Measurements from ENCODE around the gene NYAP2. TPM values are rescaled to one million over a fixed set of nuclear protein-coding genes. Genes with fewer than 3 reads are reported as not detected.

Gene NYAP2
- total RNA-seq, 1 experiment from 2014 or later: not detected

DNA sequence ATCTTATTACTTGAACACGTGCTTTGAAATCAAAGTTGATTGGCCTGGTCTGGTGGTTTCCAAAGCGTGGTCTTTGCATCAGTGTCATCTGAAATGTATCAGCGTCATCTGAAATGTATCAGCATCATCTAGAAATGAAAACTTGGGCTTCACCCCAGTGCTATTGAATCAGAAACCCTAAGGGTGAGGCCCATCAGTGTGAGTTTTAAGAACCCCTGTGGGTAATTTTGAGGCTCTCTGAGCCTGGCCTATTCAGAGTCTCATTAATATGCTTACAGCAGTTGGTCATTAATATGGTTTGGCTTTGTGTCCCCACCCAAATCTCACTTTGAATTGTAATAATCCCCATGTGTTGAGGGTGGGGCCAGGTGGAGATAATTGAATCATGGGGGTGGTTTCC is 85.2 kb downstream of the NYAP2 start:
- DNase-seq (ENCODE audit: low spot score): no peak

DNA sequence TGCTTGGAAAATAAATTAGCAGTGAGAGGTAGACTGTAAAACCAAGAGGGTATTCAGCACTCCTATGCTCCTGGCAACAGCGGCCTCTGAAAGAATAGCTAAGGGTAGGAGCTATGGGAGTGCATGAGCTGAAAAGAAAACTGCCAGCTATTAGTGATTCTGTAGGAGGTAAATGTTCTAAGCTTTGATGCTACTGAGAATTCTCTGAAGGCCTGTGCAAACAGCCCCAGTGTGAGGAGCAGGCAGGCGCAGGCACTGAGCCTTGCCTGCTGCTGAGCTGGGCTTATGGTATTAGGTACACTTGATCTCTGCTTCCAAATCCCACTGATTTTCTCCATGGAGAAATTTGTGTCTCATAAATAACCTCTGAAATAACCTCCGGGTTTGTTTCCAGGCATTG is 86.7 kb downstream of the NYAP2 start:
- DNase-seq (ENCODE audit: low spot score): no peak

DNA sequence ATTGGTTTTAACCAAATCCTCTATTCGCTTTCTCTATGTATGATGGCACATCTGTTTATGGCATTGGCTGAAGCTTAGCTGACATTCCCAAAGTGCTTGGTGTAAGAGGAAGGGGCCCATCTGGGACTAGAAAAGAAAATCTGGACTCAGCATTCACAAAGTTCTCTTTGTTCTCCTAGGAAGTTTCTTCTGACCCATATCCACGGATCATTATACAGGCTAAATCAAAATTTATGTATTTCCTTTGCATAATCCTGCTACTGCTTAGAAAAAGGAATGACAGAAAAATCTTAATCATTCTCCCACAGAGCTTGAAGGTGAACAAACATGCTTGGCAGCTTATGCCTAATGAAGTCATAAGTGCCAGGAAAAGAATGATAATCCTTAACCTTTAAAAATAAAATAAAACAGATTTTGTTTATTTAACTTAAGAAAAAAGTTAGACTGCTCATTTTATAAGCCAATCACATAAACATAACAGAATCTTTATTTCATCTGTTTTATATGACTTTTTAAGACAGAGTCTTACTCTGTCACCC is 88.4 kb downstream of the NYAP2 start:
- peak; percentile 32 for DNase-seq (ENCODE audit: low spot score)

DNA sequence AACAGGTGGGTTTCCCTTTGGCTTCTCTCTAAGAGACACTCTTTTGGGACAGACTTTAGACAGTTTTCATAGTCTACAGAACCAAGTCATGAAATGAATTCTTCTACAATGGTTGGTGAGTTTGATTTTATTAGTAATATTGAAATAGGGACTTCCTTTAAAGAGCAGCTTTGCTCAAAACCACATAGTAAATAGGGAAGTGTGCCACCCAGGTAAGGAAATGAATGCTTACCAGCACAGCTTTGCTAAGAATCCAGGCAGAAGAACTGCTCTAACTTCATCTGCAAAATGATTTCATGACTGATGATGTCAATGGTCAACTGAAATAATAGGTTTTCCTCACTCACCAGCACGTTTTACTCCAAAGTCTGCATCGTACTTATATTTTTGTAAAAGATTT is 89.2 kb downstream of the NYAP2 start:
- no peak for DNase-seq (ENCODE audit: low spot score)

DNA sequence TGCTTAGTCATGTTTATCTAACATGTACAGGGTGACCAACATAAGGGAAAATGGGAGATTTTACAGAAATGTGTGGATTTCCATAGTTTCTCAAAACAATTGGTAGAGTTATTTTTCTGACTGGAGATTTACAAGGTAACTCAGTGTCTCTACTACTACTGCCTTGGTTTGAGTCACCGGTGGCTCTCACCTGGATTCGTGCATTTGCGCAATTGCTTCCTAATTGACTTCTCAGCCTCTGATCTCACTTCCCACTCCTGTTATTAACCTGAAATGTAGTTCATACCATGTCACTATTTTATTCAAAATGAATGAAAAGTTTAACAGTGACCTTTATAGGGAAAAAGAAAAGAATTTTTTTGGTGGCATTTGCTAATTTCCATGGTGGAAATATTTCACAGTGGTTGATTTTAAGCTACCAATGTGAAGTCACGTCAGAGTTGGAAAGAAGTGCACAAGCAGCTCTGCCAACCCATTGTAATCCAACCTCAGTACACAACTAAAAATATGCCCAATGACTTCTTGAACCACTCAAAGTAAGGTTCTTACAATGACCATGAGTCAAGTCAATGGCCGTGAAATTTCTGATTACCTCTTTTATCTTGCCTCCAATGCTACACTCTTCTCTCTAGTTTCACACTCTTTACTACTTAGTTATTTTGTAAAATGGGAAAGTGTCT is 94.0 kb downstream of the NYAP2 start:
- DNase-seq (ENCODE audit: low spot score): no peak

DNA sequence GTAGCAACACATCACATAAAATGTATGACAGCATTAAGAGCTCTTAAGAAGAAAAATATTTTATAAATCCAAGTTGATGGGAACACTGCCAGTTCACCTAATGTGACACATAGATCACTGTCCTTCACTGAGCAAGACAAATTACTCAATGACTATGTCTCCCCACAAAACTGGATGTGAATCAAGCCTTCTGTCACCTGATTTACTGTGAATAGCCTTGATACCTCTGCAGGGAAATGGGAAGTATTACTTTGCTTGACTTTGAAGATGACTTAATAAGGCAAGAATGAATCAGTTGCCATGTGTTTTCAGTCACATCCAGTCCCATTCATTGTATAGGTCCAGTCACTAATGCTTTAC is 94.6 kb downstream of the NYAP2 start:
- peak; percentile 75 for DNase-seq (ENCODE audit: low spot score)

DNA sequence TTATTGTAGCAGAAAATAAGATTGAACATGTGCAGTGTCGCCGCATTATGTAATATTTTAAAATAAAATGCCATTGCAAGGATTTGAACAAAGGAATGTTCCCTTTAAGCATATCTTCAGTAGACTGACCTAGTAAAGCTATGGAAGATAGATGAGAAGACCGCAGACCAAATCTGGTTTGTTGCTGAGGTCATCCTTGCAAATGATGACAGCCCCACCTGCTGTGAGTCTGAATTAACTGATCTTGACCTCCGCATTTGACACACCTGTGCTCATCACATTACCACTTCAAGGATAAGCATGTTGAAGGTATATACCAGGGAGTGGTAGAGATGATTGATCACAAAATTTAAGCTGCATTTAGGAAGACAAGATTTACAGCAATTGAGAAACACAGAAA is 96.2 kb downstream of the NYAP2 start:
- DNase-seq (ENCODE audit: low spot score): no peak

DNA sequence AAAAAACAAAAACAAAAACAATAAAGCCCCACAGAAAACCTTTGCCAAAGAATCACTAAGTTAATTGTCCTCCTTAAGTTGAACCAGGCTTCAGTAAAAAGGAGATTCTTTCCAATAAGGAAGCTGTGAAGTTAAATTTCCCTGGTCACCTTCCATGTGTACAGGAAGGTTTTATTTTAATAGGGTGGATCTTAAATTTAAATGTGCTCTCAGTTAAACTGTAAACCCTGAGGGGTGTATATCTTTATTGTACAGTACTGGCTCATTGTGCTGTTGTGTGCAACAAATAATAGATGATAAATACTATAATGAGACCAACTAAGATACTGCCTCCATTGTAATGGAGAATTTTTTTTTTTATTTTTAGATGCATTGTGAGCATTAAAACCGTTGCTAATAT is 97.1 kb downstream of the NYAP2 start:
- DNase-seq (ENCODE audit: low spot score): no peak

DNA sequence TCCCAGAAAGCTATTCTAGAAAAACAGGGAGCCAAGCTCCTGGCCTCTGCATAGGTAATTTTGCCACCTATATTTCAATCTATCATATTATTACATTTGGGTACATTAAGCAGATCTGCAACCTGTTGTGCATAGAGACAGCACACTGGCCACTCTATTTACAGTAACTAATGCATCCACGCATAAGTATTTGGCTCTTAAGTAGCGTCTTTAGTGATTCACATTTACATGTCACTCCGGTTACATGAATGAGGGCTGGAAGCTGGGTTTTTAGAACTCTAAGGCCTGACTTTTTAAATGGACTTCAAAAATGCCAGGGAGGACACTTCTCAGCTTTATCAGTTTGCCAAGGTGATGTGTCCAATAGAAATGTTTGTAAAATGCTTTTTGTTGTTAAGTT is 97.7 kb downstream of the NYAP2 start:
- no peak for DNase-seq (ENCODE audit: low spot score)

DNA sequence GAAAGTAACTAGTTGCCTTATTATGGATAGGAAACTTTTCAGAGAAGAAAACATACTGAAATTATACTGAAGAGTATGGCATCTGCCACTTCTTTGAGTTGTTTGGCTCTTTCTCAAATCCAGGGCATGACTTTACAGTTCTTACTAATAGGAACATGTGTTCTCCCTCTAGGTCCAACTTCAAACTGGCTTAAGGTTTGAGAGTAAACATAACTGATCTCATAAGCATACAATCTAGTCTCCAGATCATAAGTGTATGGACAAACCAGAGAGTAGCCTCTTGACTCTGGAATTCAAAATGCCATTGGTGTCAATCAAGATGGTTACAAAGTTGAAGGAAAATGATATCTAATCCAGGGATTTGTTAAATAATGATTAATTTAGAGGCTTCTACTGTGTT is 101.5 kb downstream of the NYAP2 start:
- DNase-seq (ENCODE audit: low spot score): no peak

DNA sequence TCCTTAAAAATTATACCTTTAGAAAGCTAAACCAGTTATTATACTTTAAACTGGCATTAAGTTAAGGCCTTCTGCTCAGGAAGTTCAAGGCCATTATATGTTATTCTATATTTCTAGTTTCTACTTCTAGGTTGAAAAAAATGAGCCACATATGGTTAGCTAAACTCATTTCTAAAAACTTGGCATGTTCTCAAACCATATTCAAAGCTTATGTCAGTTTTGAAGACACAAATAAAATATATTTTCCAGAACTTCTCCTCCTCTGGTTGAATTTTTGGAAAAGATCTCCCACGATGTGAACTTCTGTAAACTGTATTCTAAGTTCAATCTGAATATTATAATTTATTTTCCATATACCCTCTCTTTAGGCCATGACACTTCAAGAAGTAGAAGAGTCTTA is 103.5 kb downstream of the NYAP2 start:
- DNase-seq (ENCODE audit: low spot score): no peak

DNA sequence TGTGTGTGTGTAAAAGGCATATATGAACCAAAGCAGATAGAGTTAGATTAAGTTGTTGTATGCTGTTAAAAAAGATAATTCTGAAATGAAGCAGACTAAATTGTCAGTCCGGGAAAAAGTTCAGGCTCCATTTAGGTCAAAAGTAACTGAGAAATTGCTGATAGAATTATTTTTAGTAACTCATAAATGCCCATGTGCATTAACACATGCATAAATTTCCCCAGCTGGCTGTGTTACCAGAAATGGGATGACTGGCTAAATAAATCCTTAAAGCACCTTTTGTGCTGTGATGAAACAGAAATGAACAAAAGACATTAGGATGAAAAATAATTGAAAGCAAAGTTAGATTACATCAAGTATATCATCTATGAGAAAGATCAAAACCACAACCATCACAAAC is 111.3 kb downstream of the NYAP2 start:
- no peak for DNase-seq (ENCODE audit: low spot score)

DNA sequence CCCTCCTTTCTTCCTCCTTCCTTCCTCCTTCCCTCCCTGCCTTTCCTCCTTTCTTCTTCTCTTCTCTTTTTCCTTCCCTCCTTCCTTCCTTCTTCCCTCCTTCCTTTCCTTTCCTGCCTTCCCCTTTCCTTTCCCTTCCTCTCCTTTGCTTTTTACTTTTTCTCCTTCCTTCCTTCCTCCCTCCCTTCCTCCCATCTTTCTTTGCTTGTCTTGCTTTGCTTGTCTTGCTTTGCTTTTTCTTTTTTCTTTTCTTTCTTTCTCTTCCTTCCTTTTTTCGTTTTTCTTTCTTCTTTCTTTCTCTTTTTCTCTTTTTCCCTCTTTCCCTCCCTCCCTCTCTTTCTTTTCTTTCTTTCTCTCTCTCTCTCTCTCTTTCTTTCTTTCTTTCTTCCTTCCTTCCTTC is 113.0 kb downstream of the NYAP2 start:
- DNase-seq (ENCODE audit: low spot score): no peak

DNA sequence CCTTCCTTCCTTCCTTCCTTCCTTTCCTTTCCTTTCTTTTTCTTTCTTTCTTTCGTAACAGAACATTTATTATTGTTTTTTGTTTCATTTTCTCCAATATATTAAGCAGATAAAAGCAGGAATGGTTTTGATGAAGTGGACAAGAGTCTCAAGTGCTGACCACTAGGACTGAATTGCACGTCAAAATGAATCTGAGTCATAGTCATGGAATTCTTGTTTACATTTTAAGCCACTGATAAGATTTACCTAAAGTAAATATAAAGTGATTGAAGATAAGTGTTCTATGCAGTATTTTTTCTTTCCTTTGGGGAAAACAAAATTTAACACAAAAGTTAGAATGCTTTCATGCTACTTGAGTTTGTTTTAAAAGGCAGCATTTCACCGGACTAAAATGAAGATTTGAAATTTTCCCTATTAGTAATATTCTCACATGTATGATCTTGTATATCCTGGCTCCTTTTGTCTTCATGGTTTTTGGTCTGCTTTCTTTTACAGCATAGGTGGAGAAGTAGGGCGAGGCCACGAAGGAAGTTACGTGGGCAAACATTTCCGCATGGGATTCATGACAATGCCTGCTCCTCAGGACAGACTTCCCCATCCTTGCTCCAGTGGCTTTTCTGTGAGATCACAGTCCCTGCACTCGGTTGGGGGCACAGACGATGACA is 113.5 kb downstream of the NYAP2 start:
- peak; percentile 73 for DNase-seq (ENCODE audit: low spot score)

DNA sequence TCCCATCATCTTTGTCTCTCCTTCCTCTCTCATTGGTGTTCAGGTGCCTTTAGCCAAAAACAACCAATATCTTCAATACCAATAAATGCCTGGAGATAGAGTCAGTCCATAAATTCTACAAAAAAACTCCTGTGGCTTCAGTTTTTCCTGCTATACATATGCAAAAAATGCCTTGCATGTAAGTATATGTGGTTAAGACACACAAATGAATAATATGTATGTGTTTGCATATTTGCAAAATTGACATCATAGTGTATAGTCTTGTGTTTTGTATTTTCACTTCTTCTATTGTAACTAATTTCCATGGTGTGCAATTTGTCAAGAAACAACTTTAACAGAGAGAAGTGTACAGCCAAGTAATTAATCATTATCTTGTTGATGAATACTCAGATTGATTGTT is 115.5 kb downstream of the NYAP2 start:
- DNase-seq (ENCODE audit: low spot score): no peak

DNA sequence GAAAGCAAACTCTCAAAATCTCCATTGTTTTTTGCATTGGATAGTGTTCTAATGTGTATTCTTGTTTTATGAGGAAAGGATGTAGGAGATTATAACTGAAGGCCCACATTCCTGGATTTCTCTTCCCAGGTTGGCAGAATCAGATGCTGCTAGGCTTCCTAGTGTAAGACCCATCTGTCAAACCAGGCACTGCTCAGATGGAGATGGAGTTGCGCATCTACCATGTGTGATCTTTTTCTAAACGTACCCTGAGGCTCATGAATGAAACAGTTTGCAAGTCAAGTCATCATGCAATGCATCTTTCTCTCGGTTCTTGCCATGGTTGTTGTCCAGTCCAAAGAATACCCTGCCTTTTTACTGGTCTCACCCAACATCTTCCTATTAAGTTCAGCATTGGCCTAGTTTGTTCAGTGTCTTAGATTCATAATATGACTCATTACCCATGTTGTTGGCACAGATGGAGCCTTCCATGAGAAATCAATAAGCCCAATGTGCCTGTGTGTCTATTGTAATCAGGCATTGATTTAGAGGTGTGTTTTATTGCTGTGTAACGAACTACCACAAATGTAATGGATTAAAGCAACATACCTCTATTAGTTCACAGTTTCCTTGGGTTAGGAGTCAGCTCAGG is 127.4 kb downstream of the NYAP2 start:
- no peak for DNase-seq (ENCODE audit: low spot score)

DNA sequence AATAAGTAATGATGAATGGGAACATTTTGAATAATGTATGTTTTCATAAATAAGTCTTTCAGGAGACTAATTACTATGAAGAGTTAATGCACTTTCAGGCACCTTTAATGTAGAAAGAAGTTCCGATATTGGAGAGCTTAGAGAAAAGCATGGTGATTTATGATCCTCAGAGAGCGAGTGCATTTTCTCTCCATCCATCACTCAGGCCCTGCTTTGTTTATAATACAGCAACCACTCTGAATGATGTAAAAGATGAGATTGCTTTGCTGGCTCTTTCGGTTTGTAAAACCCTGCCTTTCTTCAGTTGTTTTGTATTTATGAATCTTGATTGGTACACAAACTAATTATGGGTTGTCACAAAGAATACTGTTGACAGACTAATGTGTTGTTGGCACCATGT is 132.0 kb downstream of the NYAP2 start:
- no peak for DNase-seq (ENCODE audit: low spot score)

DNA sequence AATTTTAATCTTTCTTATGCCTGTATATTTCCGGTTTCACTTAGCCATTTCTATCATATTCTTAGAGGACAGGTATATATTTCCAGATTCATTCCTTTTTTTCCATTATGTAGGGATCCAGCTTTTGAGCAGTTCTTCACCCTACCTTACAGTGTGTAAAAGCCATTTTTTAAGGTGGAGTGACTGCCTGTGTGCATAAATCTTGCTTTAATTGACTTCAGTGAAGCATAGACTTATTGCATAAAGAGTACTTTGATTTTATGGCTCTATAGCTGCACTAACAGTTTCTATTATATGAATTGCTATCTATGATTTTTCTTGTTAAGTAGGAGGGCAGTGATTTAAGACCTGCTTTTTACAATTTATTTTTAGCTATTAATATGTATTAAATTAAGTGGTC is 132.6 kb downstream of the NYAP2 start:
- no peak for DNase-seq (ENCODE audit: low spot score)

DNA sequence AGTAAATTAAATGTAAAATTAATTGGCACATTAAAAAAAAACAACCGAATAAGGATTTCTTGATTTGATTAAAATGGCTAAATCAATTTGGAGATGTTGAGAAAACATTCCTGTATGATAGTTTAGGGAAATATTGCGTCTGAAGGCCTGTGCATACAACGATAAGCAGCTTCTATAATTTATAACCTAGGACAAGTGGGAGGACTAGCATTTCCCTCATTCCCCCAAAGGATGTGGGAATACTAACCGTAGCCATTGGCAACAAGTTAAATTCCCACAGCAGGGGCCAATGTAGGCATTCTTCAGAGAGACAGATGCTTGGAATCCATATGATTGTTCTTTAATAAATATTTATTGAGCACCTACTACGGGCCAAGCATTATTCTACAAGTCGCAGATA is 134.5 kb downstream of the NYAP2 start:
- no peak for DNase-seq (ENCODE audit: low spot score)

DNA sequence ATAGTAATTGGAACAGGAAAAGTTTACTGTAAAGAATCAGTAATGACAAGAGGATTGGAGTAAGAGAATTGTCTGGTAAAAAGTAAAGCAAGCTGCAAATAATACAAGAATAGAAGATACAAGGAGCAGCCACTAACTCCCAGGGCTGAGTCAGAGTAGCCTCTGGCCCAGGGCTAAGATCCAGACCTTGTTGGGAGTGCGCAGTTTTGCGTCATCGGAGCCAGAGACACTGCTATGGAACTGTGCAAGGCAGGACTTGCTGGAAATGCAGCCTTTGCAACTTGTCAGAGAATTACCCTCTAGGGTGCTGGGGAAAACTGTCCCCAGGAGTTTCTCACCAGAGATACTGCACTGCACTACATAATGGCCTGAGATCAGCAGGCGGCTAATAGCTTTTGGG is 135.2 kb downstream of the NYAP2 start:
- DNase-seq (ENCODE audit: low spot score): no peak

DNA sequence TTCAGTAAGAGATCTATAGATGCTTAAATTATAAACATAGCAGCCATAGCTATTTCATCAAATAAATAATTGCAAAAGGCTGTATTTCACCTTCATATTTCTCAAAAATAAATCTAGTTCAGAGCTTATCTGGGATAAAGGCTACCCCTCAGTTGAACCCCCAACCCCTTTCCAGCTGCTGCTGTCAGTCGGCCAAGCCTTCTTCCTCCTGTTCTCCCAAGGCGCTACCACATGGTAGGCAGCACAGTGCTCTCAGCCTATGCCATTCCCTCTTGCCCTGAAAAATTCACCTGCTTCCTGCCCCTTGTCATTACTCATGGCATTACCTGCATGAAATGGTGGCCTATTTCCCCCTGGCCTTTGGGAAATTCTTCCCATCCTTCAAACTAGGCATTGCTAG is 136.5 kb downstream of the NYAP2 start:
- DNase-seq (ENCODE audit: low spot score): no peak

DNA sequence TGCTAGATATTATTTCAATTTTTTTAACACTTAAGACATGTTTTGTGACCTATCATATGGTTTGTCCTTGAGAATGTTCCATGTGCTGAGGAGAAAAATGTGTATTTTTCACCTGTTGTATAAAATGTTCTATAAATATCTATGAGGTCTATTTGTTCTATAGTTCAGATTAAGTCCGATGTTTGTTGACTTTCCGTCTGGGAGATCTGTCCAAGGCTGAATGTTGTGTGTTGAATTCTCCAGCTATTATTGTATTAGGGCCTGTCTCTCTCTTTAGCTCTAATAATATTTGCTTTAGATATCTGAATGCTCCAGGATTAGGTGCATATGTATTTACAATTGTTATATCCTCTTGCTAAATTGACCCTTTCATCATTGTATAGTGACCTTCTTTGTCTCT is 144.1 kb downstream of the NYAP2 start:
- DNase-seq (ENCODE audit: low spot score): no peak

DNA sequence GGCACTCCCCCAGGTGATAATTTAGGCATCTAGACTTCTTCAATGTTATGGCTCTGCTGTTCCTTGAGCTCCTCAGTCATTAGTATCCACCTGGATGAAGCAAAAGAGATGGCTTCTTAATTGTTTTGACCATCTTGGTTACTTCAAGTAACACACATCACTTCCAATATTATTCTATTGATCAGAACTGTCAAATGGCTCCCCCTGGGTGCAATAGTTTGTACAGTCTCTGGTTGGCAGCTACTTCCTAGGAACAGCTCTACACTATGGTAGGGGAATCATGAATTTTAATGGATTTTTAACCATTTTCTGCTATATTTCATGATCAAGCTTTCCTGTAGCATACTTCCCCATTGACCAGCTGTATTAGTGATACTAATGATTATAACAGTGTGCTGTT is 157.0 kb downstream of the NYAP2 start:
- no peak for DNase-seq (ENCODE audit: low spot score)
